ENCODE measurements around the gene GPN1. TPM values are rescaled to one million over a fixed set of nuclear protein-coding genes. Genes with fewer than 3 reads are reported as not detected.

The GPN1 gene
- 43.2 and 49.1 TPM in 2 replicates for total RNA-seq

DNA sequence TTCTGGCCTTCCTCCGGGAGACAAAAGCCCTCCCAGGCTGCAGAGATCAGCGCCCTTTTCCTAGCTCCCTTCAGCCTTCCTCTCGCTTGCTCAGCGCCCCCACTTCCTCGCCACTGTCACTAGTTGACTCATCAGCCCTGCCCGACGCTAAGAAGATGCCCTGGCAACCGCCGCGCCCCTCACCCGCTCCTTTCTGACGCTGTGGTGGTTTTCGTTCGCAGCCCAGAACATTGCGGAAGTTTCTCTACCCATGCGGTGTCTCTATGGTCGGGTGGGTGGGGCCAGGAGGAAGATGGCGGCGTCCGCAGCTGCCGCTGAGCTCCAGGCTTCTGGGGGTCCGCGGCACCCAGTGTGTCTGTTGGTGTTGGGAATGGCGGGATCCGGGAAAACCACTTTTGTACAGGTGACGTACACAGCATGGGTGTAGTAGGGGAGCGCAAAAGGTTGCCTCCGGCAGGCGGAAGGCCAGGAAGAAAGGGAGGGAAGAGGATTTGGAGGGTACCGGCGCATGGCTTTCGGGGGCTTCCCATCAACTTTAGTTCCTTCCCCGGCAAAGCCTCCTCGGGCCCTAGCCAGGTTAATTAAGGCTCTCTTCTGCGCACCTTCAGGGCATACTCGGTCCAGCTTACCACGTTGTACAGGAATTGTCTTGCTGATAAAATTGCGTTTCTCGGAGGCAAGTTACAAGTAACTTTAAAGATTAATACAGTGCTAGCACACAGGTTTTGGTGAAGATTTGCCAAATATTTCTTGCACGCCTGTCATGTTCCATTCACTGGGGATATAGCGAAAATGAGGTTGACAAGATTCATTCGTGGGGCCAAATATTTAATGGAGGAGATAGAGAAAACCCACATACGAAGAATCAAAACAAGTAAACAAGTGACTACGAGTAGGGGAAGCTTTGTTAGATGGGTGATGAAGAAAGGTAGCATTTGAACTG, at the start of gene GPN1, which contains the start of gene CCDC121:
GPN1 (plus strand) TSS at position 284 of the 943 bp plus-strand sequence; CDS start at position 293, 9 bp downstream.
CCDC121 (minus strand) TSS at position 246 of the 943 bp plus-strand sequence. CDS start 1,213 bp downstream, outside the sequence.

DNA sequence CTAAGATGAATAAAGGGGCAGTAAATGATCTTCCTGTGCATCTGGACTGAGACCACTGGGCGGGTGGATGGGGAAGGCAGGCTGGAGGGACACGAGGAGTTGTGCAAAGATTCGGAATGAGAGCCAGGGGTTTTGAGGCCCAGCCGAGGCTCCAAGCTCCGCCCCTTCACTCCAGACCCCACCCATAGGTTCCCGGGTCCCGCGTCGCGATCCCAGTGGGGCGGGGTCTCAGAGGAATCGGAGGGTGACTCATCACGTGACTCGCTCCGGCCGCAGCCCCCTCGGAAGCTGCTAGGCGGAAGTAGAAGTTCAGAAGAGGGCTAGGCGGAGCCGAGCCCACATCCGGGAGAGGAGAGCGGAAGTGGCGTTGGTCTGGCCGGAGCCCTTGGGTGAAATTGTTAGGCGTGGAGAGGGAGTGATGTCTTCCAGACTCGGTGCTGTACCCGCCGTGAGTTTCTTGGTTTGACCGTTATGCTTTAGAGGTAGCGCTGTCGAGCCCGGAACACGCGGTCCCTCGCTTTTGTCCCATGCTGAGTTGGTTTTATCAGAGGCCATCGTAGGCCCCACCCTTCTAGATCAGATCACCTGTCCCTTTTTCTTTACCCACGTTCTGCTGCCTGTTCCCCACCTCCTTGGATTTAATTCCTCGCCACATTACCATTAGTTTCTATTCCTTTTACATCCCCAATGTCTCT, 46.0 kb upstream of the GPN1 start, which contains the start of gene ZNF512:
ZNF512 (plus strand) TSS at position 348 of the 695 bp plus-strand sequence; CDS start at position 419, 71 bp downstream.

DNA sequence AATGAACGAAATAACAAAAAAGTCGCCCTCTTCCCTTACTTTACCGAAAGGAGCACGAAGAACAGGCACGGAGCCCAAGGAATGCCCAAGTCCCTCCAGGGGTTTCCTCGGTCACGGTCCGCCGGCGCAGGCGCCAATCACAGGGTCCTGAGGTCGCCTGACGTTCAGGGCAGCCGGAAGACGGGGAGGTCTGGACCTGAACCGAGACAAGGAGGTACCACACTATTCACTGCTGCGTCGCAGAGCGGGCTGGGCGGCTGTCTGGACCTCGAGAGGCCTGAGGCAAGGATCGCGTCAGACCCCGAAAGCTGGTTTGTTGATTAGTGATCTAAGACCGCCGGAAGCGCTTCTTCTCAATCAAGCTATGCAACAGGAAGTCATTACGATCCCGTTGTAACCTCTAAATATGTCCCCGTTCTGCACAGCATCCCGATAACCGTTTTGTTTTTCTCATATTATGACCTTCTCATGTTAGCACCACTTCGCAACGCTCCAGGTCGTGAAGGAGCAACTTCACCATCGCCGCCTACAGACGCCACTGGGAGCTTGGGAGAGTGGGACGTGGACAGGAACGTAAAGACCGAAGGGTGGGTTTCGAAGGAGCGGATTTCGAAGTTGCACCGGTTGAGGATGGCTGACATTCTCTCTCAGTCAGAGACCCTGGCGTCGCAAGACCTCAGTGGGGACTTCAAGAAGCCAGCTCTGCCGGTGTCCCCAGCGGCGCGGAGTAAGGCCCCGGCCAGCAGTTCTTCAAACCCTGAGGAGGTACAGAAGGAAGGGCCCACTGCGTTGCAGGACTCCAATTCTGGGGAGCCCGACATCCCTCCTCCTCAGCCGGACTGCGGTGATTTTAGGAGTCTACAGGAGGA, 34.7 kb downstream of the GPN1 start, which contains the start of the genes SLC4A1AP and SUPT7L:
SLC4A1AP (plus strand) TSS at position 605 of the 869 bp plus-strand sequence; CDS start at position 631, 26 bp downstream.
SUPT7L (minus strand) TSS at position 330 of the 869 bp plus-strand sequence. CDS start 1,422 bp downstream, outside the sequence.

Other genes starting within 250 kb of the GPN1 start
- 5.1 and 6.6 TPM in 2 replicates for gene ZNF513, start 248.3 kb upstream of the GPN1 start, total RNA-seq
- gene PPM1G, start 219.5 kb upstream of the GPN1 start, total RNA-seq = 100 and 113 TPM in 2 replicates
- 96.9 and 112 TPM in 2 replicates for gene NRBP1, start 200.4 kb upstream of the GPN1 start, total RNA-seq
- not detected in 2 replicates for gene KRTCAP3, start 186.7 kb upstream of the GPN1 start, total RNA-seq
- 17.6 and 19.5 TPM in 2 replicates for gene IFT172, start 139.3 kb upstream of the GPN1 start, total RNA-seq
- gene FNDC4, start 133.8 kb upstream of the GPN1 start, total RNA-seq = 28.5 and 31.9 TPM in 2 replicates
- not detected in 2 replicates for gene GCKR, start 132.2 kb upstream of the GPN1 start, total RNA-seq
- 17.3 and 43.6 TPM in 2 replicates for gene ZNF512, start 46.0 kb upstream of the GPN1 start, total RNA-seq
- gene CCDC121, start within 50 bp of the GPN1 start, total RNA-seq = 1.2 and 2.7 TPM in 2 replicates
- gene SUPT7L, start 34.6 kb downstream of the GPN1 start, total RNA-seq = 21.1 and 23.6 TPM in 2 replicates
- gene SLC4A1AP, start 34.8 kb downstream of the GPN1 start, total RNA-seq = 23.4 and 26.5 TPM in 2 replicates
- 138 and 140 TPM in 2 replicates for gene MRPL33, start 142.7 kb downstream of the GPN1 start, total RNA-seq

Data from myometrial cell (primary cell).